DMS114 treated with DMSO at 0.1 percent for 48 hours (cell line): ENCODE data around the gene TRPV2.

Experiments used
- DNase-seq: peaks from one replicate; lab custom pipeline; 2025; ENCODE audit not compliant: unreplicated experiment; lab: John Stamatoyannopoulos, UW

The TRPV2 gene

DNA sequence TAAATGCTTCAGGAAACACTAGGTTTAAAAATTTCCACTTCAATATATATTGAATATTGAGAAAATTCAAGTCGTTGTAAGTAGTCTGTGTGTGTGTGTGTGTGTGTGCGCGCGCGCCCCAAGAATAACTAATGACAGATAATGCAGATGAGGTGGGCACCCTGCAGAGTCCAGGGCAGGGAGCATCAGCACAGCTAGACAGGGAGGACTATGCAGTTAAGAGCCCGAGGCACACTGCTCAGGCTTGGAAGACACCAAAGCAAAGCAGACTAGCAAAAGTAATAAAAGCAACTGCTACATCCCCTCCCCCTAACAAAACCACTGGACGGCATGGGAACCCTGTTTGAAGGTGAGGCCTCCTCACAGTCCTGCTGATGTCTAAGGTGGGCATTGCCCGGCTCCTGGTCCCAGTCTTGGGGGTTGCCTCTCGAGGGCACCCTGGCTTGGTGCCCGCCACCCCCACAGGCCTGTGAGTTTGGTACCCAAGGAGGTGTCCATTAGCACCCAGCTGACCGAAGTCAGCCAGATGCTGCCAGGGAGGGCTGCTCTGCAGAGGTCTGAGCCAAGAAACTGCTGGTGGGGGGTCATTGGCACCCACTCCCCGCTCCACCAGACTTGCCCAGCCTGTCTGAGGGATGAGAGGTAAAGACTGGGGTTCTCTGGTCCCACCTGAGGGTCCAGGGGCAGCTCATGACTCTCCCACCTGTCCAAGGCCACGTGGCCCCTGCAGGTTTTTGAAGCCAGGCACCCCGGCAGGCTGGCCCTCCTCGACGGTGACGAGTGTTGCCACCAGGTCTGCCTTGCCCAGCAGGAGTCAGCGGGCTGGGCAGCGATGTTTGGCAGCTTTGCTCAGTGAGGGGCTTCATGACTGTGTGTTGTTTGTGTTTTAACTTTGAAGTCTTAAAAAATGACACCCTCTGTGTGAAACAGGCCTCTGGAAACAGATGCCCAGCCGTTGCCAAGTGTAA is 58.0 kb downstream of the TRPV2 start:
- DNase-seq, result no peak

DNA sequence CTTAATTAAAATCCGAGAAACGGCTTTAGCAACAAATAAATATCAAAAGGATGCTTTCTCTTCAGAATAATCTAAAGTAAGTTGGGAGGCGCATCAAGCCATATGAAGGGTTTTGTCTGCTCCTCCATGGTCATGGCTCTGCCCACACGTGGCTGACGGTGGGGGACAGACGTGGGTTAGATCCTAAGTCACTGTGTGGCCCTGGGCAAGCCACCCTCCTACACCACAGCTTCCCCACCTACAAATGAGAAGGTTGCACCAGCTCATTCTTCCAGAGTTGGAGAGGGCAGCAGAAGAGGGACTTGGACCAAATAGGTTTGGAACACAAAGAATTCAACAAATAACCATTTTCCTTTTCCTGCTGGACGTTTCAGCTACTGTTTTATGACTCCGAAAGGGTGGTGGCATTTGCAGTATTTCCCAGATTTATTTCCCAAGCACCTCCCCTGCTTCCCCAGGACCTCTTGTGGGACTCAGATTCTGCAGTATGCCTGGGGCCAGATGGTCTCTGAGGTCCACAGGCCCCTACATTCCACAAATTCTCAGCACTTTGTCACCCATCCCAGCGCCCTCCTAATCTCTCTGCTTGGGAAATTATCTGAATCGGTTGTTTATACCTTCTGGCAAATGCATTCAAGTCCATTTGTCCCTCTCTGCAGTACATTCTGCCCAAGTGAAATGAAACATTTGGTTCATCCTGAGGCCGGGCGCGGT is 58.8 kb downstream of the TRPV2 start:
- DNase-seq, result no peak

DNA sequence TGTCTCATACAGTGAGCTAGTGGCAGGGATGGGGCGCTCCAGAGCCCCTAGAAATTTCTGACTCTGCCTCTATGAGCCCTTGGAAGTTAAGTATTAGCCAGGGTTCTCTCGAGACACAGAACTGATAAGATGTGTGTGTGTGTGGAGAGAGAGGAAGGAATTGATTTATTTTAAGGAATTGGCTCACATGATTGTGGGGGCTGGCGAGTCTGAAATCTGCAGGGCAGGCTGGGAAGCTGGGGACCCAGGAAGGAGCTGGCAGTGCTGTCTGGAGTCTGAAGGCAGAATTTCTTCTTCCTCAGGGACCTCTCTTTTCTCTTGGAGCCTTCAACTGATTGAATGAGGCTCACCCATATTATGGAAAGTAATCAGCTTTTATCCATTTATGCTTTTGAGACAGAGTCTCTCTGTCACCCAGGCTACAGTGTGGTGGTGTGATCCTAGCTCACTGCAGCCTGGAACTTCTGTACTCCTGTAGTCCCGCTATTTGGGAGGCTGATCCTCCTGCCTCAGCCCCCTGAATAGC is 59.9 kb downstream of the TRPV2 start:
- no peak for DNase-seq

DNA sequence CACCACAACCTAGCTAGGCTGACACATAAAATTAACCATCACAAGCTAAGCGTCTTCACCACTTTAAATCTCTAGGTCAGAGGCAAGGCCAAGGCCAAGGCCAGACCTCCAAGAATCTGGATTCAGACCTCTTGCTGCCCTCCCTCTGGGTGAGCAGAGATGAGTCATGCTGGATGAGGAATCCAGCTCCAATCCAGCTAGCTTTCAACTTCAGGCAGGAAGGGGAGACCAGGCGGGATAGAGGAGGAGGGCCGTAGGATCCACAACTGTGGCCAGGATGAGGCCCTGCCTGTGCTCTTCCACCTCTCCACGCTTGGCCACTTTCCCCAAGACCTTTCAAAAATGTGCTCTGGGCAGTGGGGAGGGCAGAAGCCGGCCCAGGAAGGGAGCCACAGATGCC is 61.9 kb downstream of the TRPV2 start:
- no peak for DNase-seq

DNA sequence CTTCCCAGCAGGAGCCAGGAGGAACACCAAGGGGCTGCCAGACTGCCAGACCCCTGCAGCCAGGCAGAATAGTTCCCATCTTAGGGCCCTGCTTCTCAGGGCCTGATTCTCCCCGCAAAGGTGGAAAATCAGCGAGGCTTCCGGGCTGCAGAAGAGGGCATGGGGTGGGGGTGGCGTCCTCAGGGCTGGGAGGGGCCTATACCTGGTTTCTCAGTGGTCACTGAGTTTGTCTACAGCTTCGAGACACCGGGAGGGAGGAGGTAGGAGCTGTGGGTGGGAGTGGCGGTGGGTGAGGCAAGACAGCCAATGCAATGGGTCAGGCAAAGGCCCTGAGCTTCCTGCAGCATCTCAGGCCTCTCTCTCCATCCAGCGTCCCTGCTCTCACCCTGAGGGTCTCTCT is 62.3 kb downstream of the TRPV2 start:
- DNase-seq, result no peak

DNA sequence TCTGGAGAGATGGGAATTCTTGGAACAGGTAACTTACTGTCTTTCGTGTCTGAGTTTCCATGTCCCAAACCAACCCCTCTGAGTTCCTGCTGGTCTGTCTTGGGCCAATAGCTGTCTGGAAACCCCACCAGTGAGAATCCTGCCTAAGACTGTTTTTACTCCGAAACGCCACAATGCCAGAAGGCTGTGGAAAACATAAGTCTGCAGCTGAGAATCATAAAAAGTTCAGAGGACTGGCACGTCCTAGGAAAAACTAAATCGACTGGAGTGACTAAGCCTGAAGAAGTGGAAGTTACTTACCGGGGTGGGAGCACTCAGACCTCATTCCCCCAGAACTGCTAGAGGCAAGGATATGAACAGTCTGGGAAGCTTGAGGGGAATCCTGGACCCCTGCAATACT is 63.3 kb downstream of the TRPV2 start:
- no peak for DNase-seq

DNA sequence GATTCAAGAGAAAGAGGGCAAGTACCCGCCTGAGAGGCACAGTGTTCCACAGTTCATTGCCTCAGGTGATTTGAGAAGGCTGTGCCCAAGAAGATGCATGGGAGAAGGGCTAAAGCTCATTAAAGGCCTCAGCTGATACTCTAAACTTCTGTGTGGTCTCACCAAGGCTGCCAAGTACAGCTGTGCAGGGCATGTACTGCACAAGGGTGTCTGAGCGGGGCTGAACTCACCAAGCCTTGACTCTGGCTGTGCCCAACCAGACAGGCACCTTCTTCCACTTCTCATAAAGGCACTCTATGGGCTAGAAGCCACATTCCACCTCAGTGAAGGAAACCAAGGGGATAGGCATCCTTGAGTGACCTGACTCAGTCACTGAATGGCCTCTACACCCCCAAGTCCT is 63.9 kb downstream of the TRPV2 start:
- DNase-seq, result no peak

DNA sequence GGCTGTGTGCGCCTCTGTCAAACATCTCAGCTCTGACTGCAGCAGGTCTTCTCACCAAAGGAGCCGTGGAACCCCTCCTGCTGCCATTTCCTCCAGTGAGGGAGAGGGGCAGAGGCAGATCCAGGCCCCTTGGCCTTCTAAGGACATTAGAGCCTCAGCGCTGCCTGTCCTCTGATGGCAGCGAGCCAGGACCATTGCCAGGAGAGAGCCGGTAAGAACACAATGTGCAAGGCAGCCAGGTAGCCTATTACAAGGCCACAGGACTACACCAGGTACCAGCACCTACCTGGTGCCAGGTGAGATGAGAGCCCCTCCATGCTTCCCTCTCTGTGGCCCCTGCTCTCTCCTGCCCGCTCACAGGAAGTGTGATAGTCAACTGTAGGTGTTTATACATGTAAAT is 65.6 kb downstream of the TRPV2 start:
- no peak for DNase-seq

DNA sequence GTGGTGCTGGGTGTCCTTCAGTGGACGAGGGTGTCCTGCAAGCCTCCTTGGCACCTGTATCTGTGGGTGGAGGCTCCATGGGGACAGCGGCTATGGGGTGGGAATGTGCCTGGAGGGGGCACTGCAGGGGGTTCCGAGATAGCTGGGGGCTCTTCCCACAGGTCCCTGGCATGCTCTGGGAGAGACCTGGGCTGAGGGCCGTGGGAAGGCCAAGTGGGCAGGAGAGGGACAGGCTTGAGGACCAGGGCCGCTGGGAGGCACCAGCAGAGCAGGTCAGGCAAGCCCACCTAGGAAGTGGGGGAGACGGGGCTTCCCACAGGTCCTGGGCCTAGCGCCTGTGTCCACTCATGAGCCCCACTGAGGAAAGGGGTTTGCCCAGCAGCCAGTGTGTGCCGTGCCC is 66.9 kb downstream of the TRPV2 start:
- no peak for DNase-seq

DNA sequence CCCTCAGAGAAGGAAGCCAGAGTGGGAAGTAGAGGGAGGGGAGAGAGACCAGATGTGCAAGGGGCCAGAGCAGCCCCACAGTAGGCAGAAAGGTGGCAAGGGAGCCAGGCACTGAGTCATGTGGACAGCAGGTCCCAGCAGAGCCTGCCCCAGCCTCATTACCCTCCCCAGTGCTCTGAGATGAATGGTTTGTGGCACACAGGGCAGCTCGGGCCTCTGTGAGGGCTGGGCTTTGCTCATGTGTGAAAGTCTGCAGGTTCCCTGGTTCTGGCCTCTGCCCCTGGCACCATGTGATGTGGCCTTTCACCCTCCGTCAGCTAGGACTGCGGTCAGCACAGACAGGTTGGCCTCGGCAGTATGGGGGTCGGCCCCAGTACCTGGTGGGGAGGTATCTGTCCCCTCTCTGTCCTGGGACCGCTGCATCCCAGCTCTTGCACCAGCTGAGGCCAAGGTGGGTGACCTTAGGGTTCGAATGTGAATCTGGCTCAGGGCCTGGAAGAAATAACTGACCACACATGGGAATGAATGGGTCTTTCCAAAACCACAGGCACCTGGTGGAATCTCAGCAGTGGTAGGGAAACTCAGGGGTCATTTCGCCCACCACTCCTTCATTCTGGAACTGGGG is 67.8 kb downstream of the TRPV2 start:
- no peak for DNase-seq

DNA sequence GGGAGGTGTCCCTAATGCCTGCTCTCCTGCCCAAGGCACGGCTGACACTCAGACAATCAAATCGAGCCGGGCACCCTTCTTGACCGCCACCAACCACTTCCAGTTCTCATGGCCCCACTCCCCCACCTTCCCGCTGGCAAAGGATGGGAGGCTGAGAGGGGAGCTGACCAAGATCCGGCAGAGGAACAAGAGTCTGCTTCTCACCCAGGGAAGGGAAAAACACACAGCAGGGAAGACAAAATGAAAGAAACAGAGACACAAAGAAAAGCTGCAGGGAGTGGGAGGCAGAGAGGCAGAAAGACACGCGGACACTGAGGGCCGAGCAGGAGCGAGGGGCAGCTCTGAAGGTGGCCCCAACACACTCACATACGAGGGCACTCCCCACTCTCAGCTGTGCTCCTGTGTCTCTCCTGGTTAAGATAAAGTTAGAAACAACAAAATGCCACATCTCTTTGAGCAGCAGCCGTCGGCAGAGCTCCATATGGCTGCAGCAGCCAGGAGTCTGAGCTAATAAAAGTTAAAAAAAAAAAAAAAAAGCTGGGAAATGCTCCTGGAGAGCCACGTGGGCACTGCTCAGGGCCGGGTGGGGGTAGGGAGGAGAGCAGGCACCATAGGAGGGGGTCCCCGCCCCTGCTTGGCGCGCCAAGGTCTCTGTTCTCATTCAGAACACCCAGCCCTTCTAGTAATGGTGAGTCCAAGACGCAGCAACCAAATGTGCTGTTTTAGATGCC is 69.2 kb downstream of the TRPV2 start:
- no peak for DNase-seq
